SIG-M5 (cell line): ENCODE measurements around the gene ERCC6L.

ENCODE experiments used
- DNase-seq: peaks from one replicate; lab custom pipeline; 2025; lab: John Stamatoyannopoulos, UW

The ERCC6L gene

GRCh38 chrX:72169008-72169728 is 69.7 kb downstream of the ERCC6L start:
- no peak for DNase-seq

- DNase-seq: no peak
Observed at GRCh38 chrX:72165551-72165950, 73.3 kb downstream of the ERCC6L start.

GRCh38 chrX:72159769-72160168 is 79.1 kb downstream of the ERCC6L start:
- DNase-seq: no peak

- no peak for DNase-seq
Observed at GRCh38 chrX:72158773-72159172, 80.1 kb downstream of the ERCC6L start.
